ENCODE results near the gene NEDD8.

Gene NEDD8

GRCh38 chr14:24189059-24189375 is 43.1 kb downstream of the NEDD8 start:
- H3K9ac ChIP-seq: no peak overlapping the region
- H3K4me1 ChIP-seq: peaks cover 11% of the 10 kb centered on the region
- H3K27me3 ChIP-seq (ENCODE audit: control insufficient read depth, insufficient read depth, low read length): no peaks in the 10 kb centered on the region
- no peak for TF ChIP-seq CTCF (IDR thresholded peaks at IDR 0.05)
- no peaks in the 10 kb centered on the region for H3K79me2 ChIP-seq
- H3K36me3 ChIP-seq (ENCODE audit: control insufficient read depth, insufficient read depth, low read length): no peaks in the 10 kb centered on the region
- H3K4me2 ChIP-seq (ENCODE audit: low read length): peak overlapping the region; percentile 86
- peak overlapping the region; percentile 81 for H3K4me3 ChIP-seq (ENCODE audit: low read depth, low read length)
- H2AFZ ChIP-seq: peak overlapping the region; percentile 79
- H3K9me3 ChIP-seq (ENCODE audit: control insufficient read depth, low read length): no peaks in the 10 kb centered on the region
- H3K27ac ChIP-seq: peak overlapping the region; percentile 73

- no peak within 1 kb of the TSS for H3K9ac ChIP-seq
- H3K4me2 ChIP-seq (ENCODE audit: low read length): peak within 1 kb of the TSS; percentile 86
- no peaks in the 10 kb centered on the region for H3K36me3 ChIP-seq (ENCODE audit: control insufficient read depth, insufficient read depth, low read length)
- H2AFZ ChIP-seq: peak within 1 kb of the TSS; percentile 79
- H3K27me3 ChIP-seq (ENCODE audit: control insufficient read depth, insufficient read depth, low read length): no peaks in the 10 kb centered on the region
- H3K4me1 ChIP-seq: peaks cover 11% of the 10 kb centered on the region
- H3K27ac ChIP-seq: peak within 1 kb of the TSS; percentile 73
- TF ChIP-seq CTCF (IDR thresholded peaks at IDR 0.05): no peak
- H3K9me3 ChIP-seq (ENCODE audit: control insufficient read depth, low read length): no peaks in the 10 kb centered on the region
- H3K79me2 ChIP-seq: no peaks in the 10 kb centered on the region
- peak within 1 kb of the TSS; percentile 81 for H3K4me3 ChIP-seq (ENCODE audit: low read depth, low read length)
Measured at GRCh38 chr14:24188251-24189058, 43.7 kb downstream of the NEDD8 start, which contains the start of gene IPO4. Gene IPO4 (minus strand): TSS chr14:24188816. CDS start chr14:24188787, 29 bp downstream.

- Histone ChIP-seq H3K27me3 (ENCODE audit: control insufficient read depth, insufficient read depth, low read length) (no peaks in the 10 kb centered on the region), H3K4me1 (peaks cover 11% of the 10 kb centered on the region), H3K79me2 (no peaks in the 10 kb centered on the region), H3K9me3 (ENCODE audit: control insufficient read depth, low read length) (no peaks in the 10 kb centered on the region), H3K9ac (no peak overlapping the region), H3K36me3 (ENCODE audit: control insufficient read depth, insufficient read depth, low read length) (no peaks in the 10 kb centered on the region), H2AFZ (no peak overlapping the region), H3K4me2 (ENCODE audit: low read length) (peak overlapping the region; percentile 86), H3K4me3 (ENCODE audit: low read depth, low read length) (peak overlapping the region; percentile 81), H3K27ac (no peak overlapping the region)
- TF ChIP-seq CTCF (IDR thresholded peaks at IDR 0.05): no peak
Measured at GRCh38 chr14:24187539-24187915, 44.6 kb downstream of the NEDD8 start.

- no peak overlapping the region for H2AFZ ChIP-seq
- H3K27ac ChIP-seq: no peak overlapping the region
- no peak overlapping the region for H3K4me3 ChIP-seq (ENCODE audit: low read depth, low read length)
- no peak overlapping the region for H3K4me2 ChIP-seq (ENCODE audit: low read length)
- no peaks in the 10 kb centered on the region for H3K9me3 ChIP-seq (ENCODE audit: control insufficient read depth, low read length)
- H3K36me3 ChIP-seq (ENCODE audit: control insufficient read depth, insufficient read depth, low read length): no peaks in the 10 kb centered on the region
- peaks cover 11% of the 10 kb centered on the region for H3K4me1 ChIP-seq
- no peak for TF ChIP-seq CTCF (IDR thresholded peaks at IDR 0.05)
- H3K9ac ChIP-seq: no peak overlapping the region
- no peaks in the 10 kb centered on the region for H3K27me3 ChIP-seq (ENCODE audit: control insufficient read depth, insufficient read depth, low read length)
- H3K79me2 ChIP-seq: no peaks in the 10 kb centered on the region
Measured at GRCh38 chr14:24186831-24187538, 45.2 kb downstream of the NEDD8 start.
